Skin of body (tissue), 2 donors: Measurements from ENCODE around the gene RPL38. TPM values are rescaled to one million over a fixed set of nuclear protein-coding genes. Genes with fewer than 3 reads are reported as not detected.

Experiments used
- DNase-seq: peaks from one replicate; lab custom pipeline; 2025; lab: John Stamatoyannopoulos, UW
- total RNA-seq: library from RNA; depleted of rRNA; stranded (reverse); fragments of >200 nt; gene quantifications from one replicate; pipeline ENCODE4 v1.2.3, GENCODE V29; 2014

The RPL38 gene
- total RNA-seq, 1 donor from 2014 or later: 2,384 TPM

- DNase-seq: no peak
Measured at GRCh38 chr17:74245871-74246270, 42.4 kb downstream of the RPL38 start.

- peak; percentile 19 for DNase-seq
Measured at GRCh38 chr17:74249590-74250270, 46.3 kb downstream of the RPL38 start.

DNA sequence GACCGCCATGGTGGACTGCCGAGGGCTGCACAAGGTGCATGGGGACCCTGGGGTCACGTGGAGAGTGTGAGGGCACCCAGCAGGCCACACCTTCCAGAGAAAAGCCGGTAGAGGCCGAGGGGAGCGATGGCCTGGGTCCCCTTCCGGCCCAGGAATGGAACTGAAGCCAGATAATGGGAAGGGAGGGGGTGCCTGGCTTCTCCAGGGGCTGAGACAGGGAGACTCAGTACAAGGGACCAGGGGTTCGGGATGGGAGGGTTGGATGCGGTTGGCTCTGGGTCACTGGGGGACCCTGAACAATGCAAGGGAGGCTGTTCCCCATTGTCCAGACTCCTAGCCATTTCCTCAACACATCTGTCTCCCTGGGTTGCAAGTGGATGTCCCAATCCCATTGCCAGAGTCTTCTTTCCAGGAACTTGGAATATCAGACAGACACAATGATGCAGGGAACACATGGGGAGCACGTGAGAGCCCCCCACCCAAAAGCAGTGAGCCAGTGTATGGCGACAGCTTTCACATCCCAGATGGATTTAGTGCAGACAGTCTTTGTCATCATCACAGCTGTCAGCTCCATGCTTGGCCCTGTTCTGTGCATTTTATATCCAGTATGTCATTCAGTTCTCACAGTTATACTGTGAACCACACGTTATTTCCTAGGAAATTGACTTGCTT lies 47.0 kb downstream of the RPL38 start:
- DNase-seq: peak; percentile 86

GRCh38 chr17:74251051-74251450 lies 47.6 kb downstream of the RPL38 start:
- no peak for DNase-seq

DNA sequence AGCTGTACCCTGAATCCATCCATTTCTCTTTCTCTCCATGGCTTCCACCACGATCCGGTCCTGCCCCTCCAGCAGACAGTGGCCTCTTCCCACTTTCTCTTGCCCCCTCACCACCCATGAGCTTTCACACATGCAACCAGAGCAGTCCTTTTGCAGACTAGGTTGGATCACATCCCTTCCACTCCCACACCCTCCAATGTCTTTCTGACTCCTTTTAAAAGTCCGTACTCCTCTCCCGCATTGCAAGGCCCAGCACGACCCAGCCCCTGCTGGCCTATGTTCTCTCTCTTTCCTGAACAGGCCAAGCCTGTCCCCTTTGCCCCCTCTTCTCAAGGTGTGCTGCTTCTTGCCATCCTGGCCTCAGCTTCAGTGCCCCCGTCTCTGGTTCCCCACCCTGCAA lies 48.1 kb downstream of the RPL38 start:
- no peak for DNase-seq

GRCh38 chr17:74252211-74252610 lies 48.7 kb downstream of the RPL38 start:
- no peak for DNase-seq

GRCh38 chr17:74253036-74253435 lies 49.6 kb downstream of the RPL38 start:
- DNase-seq: no peak

DNA sequence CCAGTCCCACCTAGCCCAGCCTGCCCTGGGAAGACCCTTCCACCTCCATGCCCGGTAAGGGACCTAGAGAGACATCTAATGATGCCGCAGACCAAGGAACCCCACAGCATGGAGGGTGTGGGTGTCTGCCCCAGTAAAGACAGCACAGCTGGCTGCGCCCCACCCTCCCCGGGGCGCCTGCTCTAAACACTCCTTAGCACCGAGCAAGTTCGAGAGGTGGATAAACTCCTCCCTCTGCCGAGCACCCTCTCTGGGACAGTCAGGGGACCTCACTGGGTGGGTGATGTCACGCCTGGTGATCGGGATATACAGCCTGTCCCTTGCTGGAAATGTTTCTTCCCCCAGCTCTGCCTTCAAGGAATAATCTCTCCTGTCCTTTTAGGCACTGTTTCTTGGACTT lies 53.8 kb downstream of the RPL38 start:
- no peak for DNase-seq

DNA sequence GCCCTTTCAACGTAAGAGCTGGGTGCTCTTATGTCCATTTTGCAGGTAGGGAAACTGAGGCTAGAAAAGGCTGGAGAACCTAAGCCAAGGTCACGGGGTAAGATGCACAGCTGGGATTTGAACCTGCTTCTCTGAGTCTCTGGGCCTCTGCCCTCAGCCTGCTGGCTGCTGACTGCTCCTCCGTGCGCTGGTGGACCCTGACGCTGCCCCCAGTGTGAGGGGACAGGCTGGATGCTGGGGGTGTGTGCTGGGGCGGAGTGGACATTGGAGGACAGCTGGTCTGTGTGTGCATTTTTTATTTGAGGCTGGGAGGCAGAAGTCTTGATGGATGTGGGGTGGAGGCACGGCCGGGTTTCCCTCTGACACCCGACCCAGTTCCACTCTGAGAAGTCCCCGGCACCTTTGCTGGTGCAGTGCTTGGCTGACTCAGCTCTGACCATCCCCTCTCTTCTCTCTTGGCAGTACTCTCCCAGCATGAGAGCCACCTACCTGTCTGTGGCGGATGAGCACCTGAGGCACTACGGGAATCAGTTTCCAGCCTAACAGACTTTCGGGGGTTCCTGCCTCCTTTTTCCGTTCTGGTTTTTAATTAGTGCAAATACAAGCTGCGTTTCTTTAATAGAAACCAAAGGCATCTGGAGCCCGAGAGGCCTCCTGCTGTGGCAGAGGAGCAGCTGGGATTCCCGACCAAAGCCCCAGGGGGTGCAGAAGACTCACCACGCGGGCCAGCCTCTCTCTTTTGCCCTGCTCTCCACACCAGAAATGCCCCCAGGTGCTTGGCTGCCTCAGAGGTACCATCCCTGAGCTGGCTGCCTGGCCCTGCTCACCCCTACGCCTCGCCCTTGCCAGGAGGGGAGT lies 56.4 kb downstream of the RPL38 start:
- no peak for DNase-seq

Other genes with a start within 250 kb of the RPL38 start
- gene TTYH2, start 9.9 kb downstream of the RPL38 start, total RNA-seq: 16.5 TPM
- gene DNAI2, start 70.6 kb downstream of the RPL38 start, total RNA-seq: not detected
- gene KIF19, start 122.5 kb downstream of the RPL38 start, total RNA-seq: 0.39 TPM
- gene BTBD17, start 158.2 kb downstream of the RPL38 start, total RNA-seq: not detected
- gene GPR142, start 163.8 kb downstream of the RPL38 start, total RNA-seq: not detected
- gene GPRC5C, start 228.4 kb downstream of the RPL38 start, total RNA-seq: 15.4 TPM